HG03280 (cell line): ENCODE data around the gene TRMT10B.
A peak's percentile ranks its signal among the peaks of the same experiment; 100 is the strongest.
"Not testable (repeated sequence)": the region's sequence is repeated elsewhere in the genome, so short reads cannot be mapped to it uniquely, and the experiment has no call there.

Experiments used
- ATAC-seq: cut with Tn5 transposase; IDR thresholded peaks from one replicate; pipeline ENCODE4 v1.9.1; 2021; ENCODE audit warnings: mild to moderate bottlenecking, moderate library complexity; ENCODE audit not compliant: unreplicated experiment

TRMT10B gene

GRCh38 chr9:37749129-37749528, 4.5 kb upstream of the TRMT10B start:
- no peak for ATAC-seq

DNA sequence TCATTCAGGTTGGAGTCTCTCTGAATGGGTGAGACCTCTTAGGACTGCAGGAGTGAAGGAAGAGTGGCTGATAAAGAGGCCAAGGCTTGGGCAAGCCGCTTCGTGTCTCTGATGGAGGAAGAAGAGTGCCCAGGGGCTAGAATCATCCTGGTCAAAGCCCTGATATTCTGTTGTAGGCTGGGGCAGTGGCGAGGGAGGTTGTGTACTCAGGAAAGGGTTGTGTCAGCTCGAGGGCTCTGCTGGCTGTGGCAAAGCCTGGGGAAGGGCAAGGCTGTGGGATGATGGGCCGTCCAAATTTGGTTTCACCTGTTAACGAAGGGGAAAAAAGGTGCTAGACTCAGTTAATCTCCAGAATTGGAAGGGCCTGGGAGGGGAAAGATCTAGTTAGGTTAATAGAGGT, 2.4 kb upstream of the TRMT10B start:
- no peak for ATAC-seq

DNA sequence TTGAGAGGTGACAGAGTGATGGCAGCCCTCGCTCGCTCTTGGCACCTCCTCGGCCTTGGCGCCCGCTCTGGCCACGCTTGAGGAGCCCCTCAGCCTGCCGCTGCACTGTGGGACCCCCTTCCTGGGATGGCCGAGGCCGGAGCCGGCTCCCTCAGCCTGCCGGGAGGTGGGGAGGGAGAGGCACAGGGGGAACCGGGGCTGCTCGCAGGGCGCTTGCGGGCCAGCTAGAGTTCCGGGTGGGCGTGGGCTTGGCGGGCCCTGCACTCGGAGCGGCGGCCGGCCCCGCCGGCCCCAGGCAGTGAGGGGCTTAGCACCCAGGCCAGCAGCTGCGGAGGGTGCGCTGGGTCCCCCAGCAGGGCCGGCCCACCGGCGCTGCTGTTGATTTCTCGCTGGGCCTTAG, 1.9 kb upstream of the TRMT10B start:
- not testable (repeated sequence) for ATAC-seq

DNA sequence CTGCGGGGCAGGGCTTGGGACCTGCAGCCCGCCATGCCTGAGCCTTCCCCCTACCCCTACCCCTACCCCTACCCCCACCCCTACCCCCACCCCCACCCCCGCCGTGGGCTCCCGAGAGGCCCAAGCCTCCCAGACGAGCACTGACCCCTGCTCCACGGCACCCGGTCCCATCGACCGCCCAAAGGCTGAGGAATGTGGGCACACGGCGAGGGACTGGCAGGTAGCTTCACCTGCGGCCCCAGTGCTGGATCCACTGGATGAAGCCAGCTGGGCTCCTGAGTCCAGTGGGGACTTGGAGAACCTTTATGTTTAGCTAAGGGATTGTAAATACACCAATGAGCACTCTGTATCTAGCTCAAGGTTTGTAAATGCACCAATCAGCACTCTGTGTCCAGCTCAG, 1.5 kb upstream of the TRMT10B start:
- not testable (repeated sequence) for ATAC-seq

GRCh38 chr9:37752642-37753488, 740 bp upstream of the TRMT10B start:
- ATAC-seq = no peak

DNA sequence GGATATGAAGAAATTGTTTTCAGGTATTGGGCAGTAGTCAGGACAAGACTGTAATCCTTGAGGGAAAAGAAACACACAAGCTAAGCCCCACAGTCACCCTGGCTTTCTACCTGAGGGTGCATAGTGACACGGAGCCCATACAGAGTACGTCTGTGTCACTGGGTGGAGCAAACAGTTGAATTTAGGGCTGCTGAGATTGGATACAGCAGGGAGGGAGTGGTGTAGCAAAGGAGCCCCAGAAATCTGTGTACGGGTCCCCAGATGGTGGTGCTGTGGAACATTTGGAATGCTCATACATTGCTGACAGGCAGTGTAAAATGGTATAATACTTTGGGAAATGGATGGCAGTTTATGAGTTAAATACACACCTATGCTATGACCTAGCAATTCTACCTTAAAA, 5.1 kb downstream of the TRMT10B start:
- ATAC-seq = no peak

DNA sequence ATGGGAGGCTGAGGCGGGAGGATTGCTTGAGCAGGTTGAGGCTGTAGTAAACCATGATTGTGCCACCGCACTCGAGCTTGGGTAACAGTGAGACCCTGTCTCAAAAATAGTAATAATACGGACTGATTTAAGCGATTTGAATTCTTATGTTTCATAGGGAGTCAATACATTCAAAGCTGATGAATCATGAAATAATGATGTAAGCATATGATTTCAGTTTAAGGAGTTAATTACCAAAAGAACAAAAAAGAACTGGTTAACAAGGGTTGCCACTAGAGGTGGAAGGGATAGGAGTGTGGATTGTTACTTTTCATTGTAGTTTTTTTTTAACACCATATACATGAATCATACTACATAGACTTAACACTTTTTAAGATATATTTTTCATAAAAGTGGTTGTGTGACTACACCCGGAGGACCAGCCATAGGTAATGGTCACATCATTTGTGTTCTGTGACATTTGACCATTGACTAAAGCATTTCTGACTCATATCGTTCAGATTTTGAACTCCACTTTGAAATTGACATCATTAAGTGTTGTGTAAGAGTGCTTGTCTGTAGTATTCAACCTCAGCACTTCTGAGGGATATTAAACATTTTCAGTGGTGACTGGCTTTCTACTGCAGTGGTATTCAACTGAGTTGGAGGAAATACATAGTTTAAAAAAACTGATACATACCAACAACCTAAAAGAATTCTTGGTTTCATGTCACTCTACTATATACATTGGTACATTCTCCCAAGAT, 7.0 kb downstream of the TRMT10B start:
- ATAC-seq = no peak

DNA sequence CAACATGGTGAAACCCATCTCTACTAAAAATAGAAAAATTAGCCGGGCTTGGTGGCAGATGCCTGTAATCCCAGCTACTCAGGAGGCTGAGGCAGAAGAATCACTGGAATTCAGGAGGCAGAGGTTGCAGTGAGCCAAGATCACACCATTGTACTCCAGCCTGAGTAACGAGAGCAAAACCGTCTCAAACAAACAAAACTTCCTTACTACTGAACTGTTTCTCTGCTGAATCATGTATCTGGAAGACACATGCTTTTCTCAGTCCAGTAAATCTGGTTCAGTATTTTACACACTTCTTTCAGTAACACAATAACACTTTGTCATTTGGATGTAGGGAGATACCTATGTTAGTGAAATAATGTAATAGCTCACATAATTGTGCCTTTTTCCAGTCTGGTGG, 7.9 kb downstream of the TRMT10B start:
- no peak for ATAC-seq

DNA sequence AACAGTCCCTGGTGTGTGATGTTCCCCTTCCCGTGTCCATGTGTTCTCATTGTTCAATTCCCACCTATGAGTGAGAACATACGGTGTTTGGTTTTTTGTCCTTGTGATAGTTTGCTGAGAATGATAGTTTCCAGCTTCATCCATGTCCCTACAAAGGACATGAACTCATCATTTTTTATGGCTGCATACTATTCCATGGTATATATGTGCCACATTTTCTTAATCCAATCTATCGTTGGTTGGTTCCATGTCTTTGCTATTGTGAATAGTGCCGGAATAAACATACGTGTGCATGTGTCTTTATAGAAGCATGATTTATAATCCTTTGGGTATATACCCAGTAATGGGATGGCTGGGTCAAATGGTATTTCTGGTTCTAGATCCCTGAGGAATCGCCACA, 11.7 kb downstream of the TRMT10B start:
- ATAC-seq = not testable (repeated sequence)

DNA sequence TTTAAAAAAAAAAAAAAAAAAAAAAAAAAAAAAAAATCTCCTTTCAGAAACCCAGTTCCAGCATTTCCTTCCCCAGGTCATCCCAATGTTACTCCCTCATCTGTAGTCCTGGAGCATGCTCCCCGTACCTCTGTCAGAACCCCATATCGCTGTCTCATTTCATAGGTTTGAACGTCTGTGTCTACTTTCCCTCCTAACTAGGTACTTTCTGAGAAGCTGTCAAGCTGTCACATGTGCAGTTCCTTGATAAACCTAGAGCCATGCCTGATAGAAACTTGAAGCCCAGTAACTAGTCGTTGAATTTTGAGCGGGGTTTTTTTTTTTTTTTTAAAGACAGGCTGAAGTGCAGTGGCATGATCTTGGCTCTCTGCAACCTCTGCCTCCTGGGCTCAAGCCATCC, 15.7 kb downstream of the TRMT10B start:
- ATAC-seq = no peak

DNA sequence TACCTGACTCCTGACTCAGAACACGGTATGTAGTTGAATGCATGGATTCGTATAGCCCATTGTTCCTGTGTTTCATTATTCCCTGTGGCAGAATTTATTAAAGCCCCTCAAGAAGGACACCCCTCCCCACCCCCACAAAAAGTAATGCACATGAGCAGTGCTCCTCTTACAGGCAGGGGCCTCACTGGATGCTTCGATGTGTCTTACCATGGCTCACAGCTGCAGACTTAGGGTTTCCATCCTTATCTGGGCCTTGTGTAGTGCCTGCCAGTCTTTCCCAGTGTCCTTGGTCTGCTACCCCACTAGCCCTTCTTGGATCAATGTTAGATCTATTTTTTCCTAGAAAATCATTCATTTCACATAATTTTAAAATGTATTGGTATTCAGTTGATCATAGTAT, 16.4 kb downstream of the TRMT10B start:
- no peak for ATAC-seq

DNA sequence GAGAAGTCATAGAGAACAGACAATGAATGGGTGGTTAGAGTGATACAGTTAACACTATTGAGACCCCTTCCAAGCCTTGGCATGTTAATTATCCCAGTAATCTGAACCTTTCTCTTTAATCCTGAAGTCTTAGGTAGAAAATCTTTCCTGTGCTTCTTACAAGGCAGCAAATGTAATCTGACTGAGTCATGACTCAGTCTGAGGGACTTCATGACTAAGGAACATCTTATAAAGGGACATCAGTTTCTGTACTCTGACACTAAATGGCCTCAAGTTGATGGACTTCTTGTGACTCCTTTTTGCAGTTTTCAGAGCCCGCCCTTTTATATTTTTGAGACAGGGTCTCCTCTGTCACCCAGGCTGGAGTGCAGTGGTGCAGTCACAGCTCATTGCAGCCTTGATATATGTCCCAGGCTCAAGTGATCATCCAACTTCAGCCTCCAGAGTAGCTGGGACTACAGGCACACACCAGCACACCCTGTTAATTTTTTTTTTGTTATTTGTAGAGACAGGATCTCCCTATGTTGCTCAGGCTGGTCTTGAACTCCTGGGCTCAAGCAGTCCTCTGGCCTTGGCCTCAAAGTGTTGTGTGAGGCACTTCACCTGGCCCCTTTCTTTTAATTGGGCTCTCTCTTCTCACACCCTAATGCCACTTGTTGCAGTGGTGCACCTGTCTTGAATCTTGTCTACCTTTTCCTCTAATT, 21.8 kb downstream of the TRMT10B start:
- no peak for ATAC-seq

DNA sequence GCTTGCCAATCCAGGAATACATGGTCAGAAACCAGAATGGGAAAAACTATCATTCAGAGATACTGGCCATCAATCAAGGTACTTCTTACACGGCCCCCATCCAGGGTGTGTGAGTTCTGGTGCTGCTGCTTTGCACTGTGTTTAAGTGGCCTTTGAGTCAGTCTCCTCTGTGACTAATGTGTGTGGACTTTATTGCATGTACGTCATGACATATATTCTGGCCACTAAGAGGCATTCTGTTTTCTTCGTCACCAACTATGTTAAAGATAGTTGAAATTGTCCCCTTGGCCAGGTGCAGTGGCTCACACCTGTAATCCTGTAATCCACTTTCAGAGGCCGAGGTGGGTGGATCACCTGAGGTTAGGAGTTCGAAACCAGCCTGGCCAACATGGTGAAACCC, 22.7 kb downstream of the TRMT10B start:
- ATAC-seq = no peak

DNA sequence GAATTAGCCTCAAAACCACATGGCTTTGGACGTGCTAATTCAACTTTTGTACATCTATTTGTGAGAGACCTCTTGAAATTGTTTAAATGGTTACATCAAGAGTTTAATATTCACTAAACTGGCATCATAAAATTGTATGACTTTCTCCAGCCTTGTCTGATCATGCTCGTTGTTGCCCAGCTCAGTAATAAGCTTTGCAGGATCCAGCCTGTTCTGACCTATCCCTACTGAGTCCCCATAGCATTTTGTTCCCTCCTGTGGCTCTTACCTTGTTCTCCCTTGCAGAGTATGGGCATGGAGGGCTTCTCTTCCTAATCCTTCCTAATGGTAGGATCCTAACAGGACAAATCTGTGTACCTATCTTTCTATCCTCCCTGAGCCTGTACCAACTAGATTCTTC, 24.9 kb downstream of the TRMT10B start:
- ATAC-seq = no peak

DNA sequence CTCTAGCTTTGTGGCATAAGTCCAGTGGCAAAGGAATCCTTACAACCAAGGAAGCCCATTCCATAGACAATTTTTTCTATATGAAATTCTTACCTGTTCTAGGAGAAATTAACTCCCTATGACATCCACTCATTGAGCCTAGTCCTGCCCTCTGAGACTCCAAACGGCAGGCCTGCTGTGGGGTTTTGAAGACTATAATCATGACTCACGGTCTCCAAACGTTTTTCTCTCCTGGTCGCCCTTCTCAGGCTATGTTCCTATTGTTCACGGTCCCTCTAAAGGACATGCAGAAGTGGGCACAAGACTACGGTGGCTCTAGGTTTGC, 30.6 kb downstream of the TRMT10B start:
- ATAC-seq = no peak

- peak; percentile 88 for ATAC-seq
Measured at GRCh38 chr9:37784616-37785483, 31.2 kb downstream of the TRMT10B start, which contains the start of gene EXOSC3. Gene EXOSC3 (minus strand): TSS chr9:37785064. CDS start chr9:37785044, 20 bp downstream.

- ATAC-seq = no peak
Measured at GRCh38 chr9:37787059-37787458, 33.5 kb downstream of the TRMT10B start.

DNA sequence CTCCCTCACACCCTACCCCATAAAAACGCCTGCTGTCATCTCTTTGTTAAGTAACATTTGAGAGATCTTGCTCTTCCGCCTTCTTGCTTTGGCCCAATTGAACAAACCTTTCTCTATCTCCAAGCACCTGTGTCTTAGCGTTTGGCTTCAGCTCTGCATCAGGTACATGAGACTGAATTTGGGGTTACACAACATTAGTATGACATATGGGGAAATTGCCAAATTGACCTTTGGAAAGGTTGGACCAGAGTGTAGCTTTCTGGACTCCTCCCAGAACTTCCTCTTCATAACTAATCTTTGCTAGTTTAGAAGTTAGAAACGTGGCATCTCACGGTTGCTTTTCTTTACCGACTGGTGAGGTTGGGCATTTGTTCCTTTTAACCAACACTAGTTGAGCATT, 34.7 kb downstream of the TRMT10B start:
- no peak for ATAC-seq

- ATAC-seq = no peak
Measured at GRCh38 chr9:37790096-37790495, 36.5 kb downstream of the TRMT10B start.

GRCh38 chr9:37792122-37792521, 38.5 kb downstream of the TRMT10B start:
- no peak for ATAC-seq

GRCh38 chr9:37796232-37796631, 42.6 kb downstream of the TRMT10B start:
- no peak for ATAC-seq
